Peyer's patch (tissue), 4 donors: ENCODE results near the gene LPAR2.

Source experiments
- POLR2A ChIP-seq, 2 donors: fragments of 450-650 bp; IDR thresholded peaks; one replicate each; pipeline ENCODE4 v1.5.1; 2017; ENCODE audit warnings: antibody characterized with exemption in 2 of 2, mild to moderate bottlenecking in 2 of 2, moderate library complexity in 2 of 2
- TF ChIP-seq, protein P1 (sequence below), 6 experiments: fragments of 450-650 bp in 4 of 6; fragments of 200-600 bp in 2 of 6; sonication (generic) in 1 of 6; IDR thresholded peaks; one replicate each; pipeline ENCODE4 v1.5.1; 2017 to 2019; ENCODE audit warnings: antibody characterized with exemption in 6 of 6, mild to moderate bottlenecking in 3 of 6, moderate library complexity in 1 of 6

GRCh38 chr19:19626516-19627472 lies 1.2 kb downstream of the LPAR2 start:
- TF ChIP-seq, protein P1, sequence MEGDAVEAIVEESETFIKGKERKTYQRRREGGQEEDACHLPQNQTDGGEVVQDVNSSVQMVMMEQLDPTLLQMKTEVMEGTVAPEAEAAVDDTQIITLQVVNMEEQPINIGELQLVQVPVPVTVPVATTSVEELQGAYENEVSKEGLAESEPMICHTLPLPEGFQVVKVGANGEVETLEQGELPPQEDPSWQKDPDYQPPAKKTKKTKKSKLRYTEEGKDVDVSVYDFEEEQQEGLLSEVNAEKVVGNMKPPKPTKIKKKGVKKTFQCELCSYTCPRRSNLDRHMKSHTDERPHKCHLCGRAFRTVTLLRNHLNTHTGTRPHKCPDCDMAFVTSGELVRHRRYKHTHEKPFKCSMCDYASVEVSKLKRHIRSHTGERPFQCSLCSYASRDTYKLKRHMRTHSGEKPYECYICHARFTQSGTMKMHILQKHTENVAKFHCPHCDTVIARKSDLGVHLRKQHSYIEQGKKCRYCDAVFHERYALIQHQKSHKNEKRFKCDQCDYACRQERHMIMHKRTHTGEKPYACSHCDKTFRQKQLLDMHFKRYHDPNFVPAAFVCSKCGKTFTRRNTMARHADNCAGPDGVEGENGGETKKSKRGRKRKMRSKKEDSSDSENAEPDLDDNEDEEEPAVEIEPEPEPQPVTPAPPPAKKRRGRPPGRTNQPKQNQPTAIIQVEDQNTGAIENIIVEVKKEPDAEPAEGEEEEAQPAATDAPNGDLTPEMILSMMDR (IDR thresholded peaks at IDR 0.05) = no peak
- no peak for TF ChIP-seq POLR2A (IDR thresholded peaks at IDR 0.05)
